Fibroblast of the aortic adventitia (primary cell): ENCODE data around the gene ECI1. TPM values are rescaled to one million over a fixed set of nuclear protein-coding genes. Genes with fewer than 3 reads are reported as not detected.

ENCODE experiments used
- DNase-seq: peaks from one replicate; pipeline ENCODE4 v3.0.0-alpha.2; 2010; ENCODE audit warnings: low read depth
- H3K4me3 ChIP-seq: 2 replicates; pipeline ENCODE4 v1.5.1; 2011; ENCODE audit warnings: low read depth, mild to moderate bottlenecking, control low read depth, low read length, moderate library complexity
- CTCF ChIP-seq: IDR thresholded peaks from 2 replicates; pipeline ENCODE4 v1.5.1; 2011; ENCODE audit warnings: mild to moderate bottlenecking, low read length, control low read depth, inconsistent platforms; ENCODE audit not compliant: insufficient read depth
- total RNA-seq: library from RNA; depleted of rRNA; stranded (reverse); fragments of >200 nt; gene quantifications from 2 replicates; pipeline ENCODE4 v1.2.3, GENCODE V29; 2012; ENCODE audit warnings: low replicate concordance

Gene ECI1
- total RNA-seq, 1 donor = 34.9 TPM

- TF ChIP-seq CTCF = no peak
- no peak overlapping the region for H3K4me3 ChIP-seq
- DNase-seq = no peak
These were observed 34.4 kb upstream of the ECI1 start for GRCh38 chr16:2285731-2286191.

GRCh38 chr16:2284797-2285576, 33.6 kb upstream of the ECI1 start:
- no peak for DNase-seq

GRCh38 chr16:2284001-2284770, 32.8 kb upstream of the ECI1 start:
- no peak overlapping the region for H3K4me3 ChIP-seq
- no peak for DNase-seq
- no peak for TF ChIP-seq CTCF

More at GRCh38 chr16:2284797-2285576, 33.6 kb upstream of the ECI1 start:
- no peak overlapping the region for H3K4me3 ChIP-seq
- no peak for TF ChIP-seq CTCF

GRCh38 chr16:2282866-2283555, 31.6 kb upstream of the ECI1 start:
- DNase-seq = no peak
- TF ChIP-seq CTCF = no peak
- no peak overlapping the region for H3K4me3 ChIP-seq

- no peak overlapping the region for H3K4me3 ChIP-seq
- TF ChIP-seq CTCF = no peak
- DNase-seq = no peak
These were observed 30.9 kb upstream of the ECI1 start for GRCh38 chr16:2282262-2282661.

- H3K4me3 ChIP-seq = no peak overlapping the region
- no peak for TF ChIP-seq CTCF
- DNase-seq = no peak
These were observed 29.7 kb upstream of the ECI1 start for GRCh38 chr16:2280981-2281542.
